Measurements from ENCODE around the gene SNAPC2. TPM values are rescaled to one million over a fixed set of nuclear protein-coding genes. Genes with fewer than 3 reads are reported as not detected.

Gene SNAPC2
- total RNA-seq, 2 donors from 2014 or later = 25.4 to 48.6 TPM

DNA sequence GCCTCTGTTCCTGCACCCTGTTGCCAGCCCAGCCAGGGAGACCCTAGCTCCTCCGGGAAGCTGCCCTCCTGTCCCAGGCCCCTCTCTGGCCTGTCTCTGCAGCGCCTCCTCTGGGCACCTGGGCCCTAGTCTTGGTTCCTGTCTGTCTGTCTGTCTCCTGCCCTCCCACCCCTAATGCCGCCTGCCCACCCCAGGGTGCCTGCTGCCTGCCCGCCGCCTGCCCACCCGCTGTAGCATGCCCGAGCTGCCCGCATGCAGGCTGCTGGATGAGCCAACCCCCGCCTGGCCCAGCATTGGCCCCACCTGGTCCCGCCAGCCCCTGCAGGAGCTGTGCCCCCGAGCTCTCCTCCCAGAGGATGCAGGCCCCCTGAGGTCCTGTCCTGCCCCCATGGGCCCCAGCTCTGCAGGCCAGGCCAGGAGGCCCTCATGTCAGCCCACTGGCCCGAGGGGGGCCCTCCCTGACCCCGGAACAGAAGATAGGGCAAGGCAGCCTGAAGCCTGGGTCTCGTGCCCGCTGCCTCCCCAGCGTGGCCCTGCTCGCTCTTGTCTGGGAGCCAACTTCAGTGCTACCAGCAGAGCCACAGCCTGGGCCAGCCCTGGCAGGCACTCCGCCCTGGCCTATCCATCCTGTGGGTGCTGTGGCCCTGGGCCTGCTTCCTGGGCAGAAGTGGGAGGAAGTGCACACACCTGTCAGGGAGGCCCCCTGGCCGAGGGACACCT lies 11.2 kb upstream of the SNAPC2 start:
- no peaks in the 10 kb centered on the region for H3K27me3 Mint-ChIP-seq
- no peak for ATAC-seq
- H3K4me1 Mint-ChIP-seq (ENCODE audit: low read depth in 2 of 2) = peaks cover 17 to 31% of the 10 kb centered on the region in 2 donors
- no peak overlapping the region for H3K27ac Mint-ChIP-seq
- H3K4me3 Mint-ChIP-seq = no peak overlapping the region
- H3K36me3 Mint-ChIP-seq = no peaks in the 10 kb centered on the region
- H3K9me3 Mint-ChIP-seq = no peaks in the 10 kb centered on the region
- no peak for DNase-seq (ENCODE audit: low spot score)

- no peak overlapping the region for H3K4me3 Mint-ChIP-seq
- no peaks in the 10 kb centered on the region for H3K9me3 Mint-ChIP-seq
- ATAC-seq (no peak), DNase-seq (ENCODE audit: low spot score) (no peak)
- peaks cover 15 to 29% of the 10 kb centered on the region in 2 donors for H3K4me1 Mint-ChIP-seq (ENCODE audit: low read depth in 2 of 2)
- no peaks in the 10 kb centered on the region for H3K36me3 Mint-ChIP-seq
- H3K27ac Mint-ChIP-seq = no peak overlapping the region
- H3K27me3 Mint-ChIP-seq = no peaks in the 10 kb centered on the region
Observed at GRCh38 chr19:7909471-7910067, 10.6 kb upstream of the SNAPC2 start.

DNA sequence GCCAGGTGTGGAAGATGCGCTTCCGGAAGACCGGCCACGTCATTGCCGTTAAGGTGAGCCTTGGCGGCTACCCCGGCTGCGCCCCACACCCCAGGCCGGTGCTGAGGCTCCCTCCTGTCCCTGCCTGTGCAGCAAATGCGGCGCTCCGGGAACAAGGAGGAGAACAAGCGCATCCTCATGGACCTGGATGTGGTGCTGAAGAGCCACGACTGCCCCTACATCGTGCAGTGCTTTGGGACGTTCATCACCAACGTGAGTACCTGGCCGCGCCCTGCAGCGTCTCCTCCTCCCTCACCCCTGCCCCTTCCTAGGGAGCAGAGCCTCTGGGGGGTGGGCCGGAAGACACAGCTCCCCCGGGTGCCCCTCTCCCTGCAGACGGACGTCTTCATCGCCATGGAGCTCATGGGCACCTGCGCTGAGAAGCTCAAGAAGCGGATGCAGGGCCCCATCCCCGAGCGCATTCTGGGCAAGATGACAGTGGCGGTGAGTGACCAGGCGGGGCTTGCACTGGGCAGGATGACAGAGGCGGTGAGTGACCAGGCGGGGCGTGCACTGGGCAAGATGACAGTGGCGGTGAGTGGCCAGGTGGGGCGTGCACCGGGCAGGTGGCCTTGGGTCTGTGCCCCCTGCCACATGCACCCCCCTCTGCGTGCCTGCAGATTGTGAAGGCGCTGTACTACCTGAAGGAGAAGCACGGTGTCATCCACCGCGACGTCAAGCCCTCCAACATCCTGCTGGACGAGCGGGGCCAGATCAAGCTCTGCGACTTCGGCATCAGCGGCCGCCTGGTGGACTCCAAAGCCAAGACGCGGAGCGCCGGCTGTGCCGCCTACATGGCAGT lies 9.6 kb upstream of the SNAPC2 start:
- Mint-ChIP-seq H3K9me3 (no peaks in the 10 kb centered on the region), H3K27me3 (no peaks in the 10 kb centered on the region), H3K27ac (no peak overlapping the region), H3K36me3 (no peaks in the 10 kb centered on the region), H3K4me1 (ENCODE audit: low read depth in 2 of 2) (peaks cover 5 to 23% of the 10 kb centered on the region in 2 donors), H3K4me3 (no peak overlapping the region)
- ATAC-seq (no peak), DNase-seq (ENCODE audit: low spot score) (no peak)

DNA sequence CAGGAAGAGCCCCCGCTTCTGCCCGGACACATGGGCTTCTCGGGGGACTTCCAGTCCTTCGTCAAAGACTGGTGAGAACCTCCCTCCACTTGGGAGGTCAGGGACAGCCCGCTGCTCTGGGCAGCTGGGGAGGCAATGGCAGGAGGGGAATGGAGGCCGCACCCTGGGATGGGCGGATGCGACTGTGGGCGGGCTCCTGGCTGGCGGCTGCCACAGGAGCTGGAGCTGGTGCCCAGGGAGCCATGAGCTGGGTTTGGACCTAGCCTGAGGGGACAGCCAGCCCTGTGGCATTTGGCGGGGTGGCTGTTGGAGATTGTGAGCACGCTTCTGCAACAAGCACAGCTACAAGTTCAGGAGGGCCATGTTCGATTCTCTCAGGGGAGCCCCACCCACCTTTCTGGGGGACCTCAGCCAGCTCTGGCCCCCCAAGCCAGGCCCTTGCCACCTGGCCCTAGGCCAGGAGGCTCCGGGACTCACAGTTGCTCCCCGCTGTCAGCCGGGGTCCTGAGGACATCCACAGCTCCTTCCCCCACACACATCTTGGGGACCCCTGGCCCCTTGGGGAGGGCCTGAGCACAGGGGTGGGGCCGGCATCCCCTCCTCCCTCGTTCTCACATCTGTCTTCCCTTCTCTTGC lies 8.5 kb upstream of the SNAPC2 start:
- no peak for DNase-seq (ENCODE audit: low spot score)
- H3K9me3 Mint-ChIP-seq = no peaks in the 10 kb centered on the region
- ATAC-seq = no peak
- H3K4me1 Mint-ChIP-seq (ENCODE audit: low read depth in 2 of 2) = peaks cover 0 to 17% of the 10 kb centered on the region in 2 donors
- H3K4me3 Mint-ChIP-seq = no peak overlapping the region
- H3K36me3 Mint-ChIP-seq = no peaks in the 10 kb centered on the region
- H3K27ac Mint-ChIP-seq = no peak overlapping the region
- H3K27me3 Mint-ChIP-seq = no peaks in the 10 kb centered on the region

- DNase-seq (ENCODE audit: low spot score) (no peak), ATAC-seq (no peak)
- H3K4me3 Mint-ChIP-seq = no peak overlapping the region
- no peaks in the 10 kb centered on the region for H3K27me3 Mint-ChIP-seq
- H3K4me1 Mint-ChIP-seq (ENCODE audit: low read depth in 2 of 2) = peaks cover 0 to 14% of the 10 kb centered on the region in 2 donors
- H3K27ac Mint-ChIP-seq = no peak overlapping the region
- H3K36me3 Mint-ChIP-seq = no peaks in the 10 kb centered on the region
- H3K9me3 Mint-ChIP-seq = no peaks in the 10 kb centered on the region
Observed at GRCh38 chr19:7912144-7912696, 7.9 kb upstream of the SNAPC2 start.

- Mint-ChIP-seq H3K4me1 (ENCODE audit: low read depth in 2 of 2) (peaks cover 2 to 9% of the 10 kb centered on the region in 2 donors), H3K4me3 (no peak overlapping the region), H3K9me3 (no peaks in the 10 kb centered on the region), H3K27me3 (peaks cover 0 to 2% of the 10 kb centered on the region in 2 donors), H3K27ac (no peak overlapping the region), H3K36me3 (no peaks in the 10 kb centered on the region)
- DNase-seq (ENCODE audit: low spot score) (no peak), ATAC-seq (no peak)
Observed at GRCh38 chr19:7912697-7913564, 7.2 kb upstream of the SNAPC2 start.

- Mint-ChIP-seq H3K36me3 (no peaks in the 10 kb centered on the region), H3K4me3 (no peak overlapping the region), H3K4me1 (ENCODE audit: low read depth in 2 of 2) (peaks cover 6 to 11% of the 10 kb centered on the region in 2 donors), H3K9me3 (no peaks in the 10 kb centered on the region), H3K27ac (no peak overlapping the region), H3K27me3 (peaks cover 0 to 3% of the 10 kb centered on the region in 2 donors)
- no peak for DNase-seq (ENCODE audit: low spot score)
- no peak for ATAC-seq
Observed at GRCh38 chr19:7913652-7914051, 6.5 kb upstream of the SNAPC2 start.

- Mint-ChIP-seq H3K36me3 (no peaks in the 10 kb centered on the region), H3K4me1 (ENCODE audit: low read depth in 2 of 2) (peaks cover 6 to 11% of the 10 kb centered on the region in 2 donors), H3K27me3 (peaks cover 0 to 3% of the 10 kb centered on the region in 2 donors), H3K4me3 (no peak overlapping the region), H3K9me3 (no peaks in the 10 kb centered on the region), H3K27ac (no peak overlapping the region)
- ATAC-seq = no peak
- no peak for DNase-seq (ENCODE audit: low spot score)
Observed at GRCh38 chr19:7914099-7914498, 6.0 kb upstream of the SNAPC2 start.

- Mint-ChIP-seq H3K4me3 (peak within 1 kb of the TSS; percentile 72), H3K27me3 (peaks cover 2 to 4% of the 10 kb centered on the region in 2 donors), H3K27ac (no peak within 1 kb of the TSS), H3K4me1 (ENCODE audit: low read depth in 2 of 2) (peaks cover 8 to 12% of the 10 kb centered on the region in 2 donors), H3K9me3 (no peaks in the 10 kb centered on the region), H3K36me3 (no peaks in the 10 kb centered on the region)
- no peak for DNase-seq (ENCODE audit: low spot score)
- ATAC-seq = no peak
Observed at GRCh38 chr19:7914598-7915045, 5.5 kb upstream of the SNAPC2 start, which contains the start of gene TGFBR3L. Gene TGFBR3L, plus strand, starts transcription at chr19:7914830.

GRCh38 chr19:7915250-7916102 lies 4.7 kb upstream of the SNAPC2 start:
- H3K27me3 Mint-ChIP-seq = peaks cover 6 to 7% of the 10 kb centered on the region in 2 donors
- H3K27ac Mint-ChIP-seq = no peak overlapping the region
- no peaks in the 10 kb centered on the region for H3K9me3 Mint-ChIP-seq
- no peak for DNase-seq (ENCODE audit: low spot score)
- H3K4me3 Mint-ChIP-seq = peak overlapping the region; percentile 72
- H3K36me3 Mint-ChIP-seq = no peaks in the 10 kb centered on the region
- ATAC-seq = no peak
- peaks cover 14 to 18% of the 10 kb centered on the region in 2 donors for H3K4me1 Mint-ChIP-seq (ENCODE audit: low read depth in 2 of 2)

GRCh38 chr19:7916103-7916954 lies 3.8 kb upstream of the SNAPC2 start:
- peaks cover 6 to 7% of the 10 kb centered on the region in 2 donors for H3K27me3 Mint-ChIP-seq
- peak in 1 of 2 donors; percentile 2 for ATAC-seq
- H3K4me1 Mint-ChIP-seq (ENCODE audit: low read depth in 2 of 2) = peaks cover 14 to 21% of the 10 kb centered on the region in 2 donors
- H3K27ac Mint-ChIP-seq = no peak overlapping the region
- DNase-seq (ENCODE audit: low spot score) = no peak
- H3K4me3 Mint-ChIP-seq = peak overlapping the region; percentile 72
- no peaks in the 10 kb centered on the region for H3K36me3 Mint-ChIP-seq
- H3K9me3 Mint-ChIP-seq = no peaks in the 10 kb centered on the region

Measured in natural killer cell treated with Interleukin-12 subunit alpha and Interleukin-12 subunit beta and Interleukin-15 and Interleukin-18, amount 100 ng/mL, for 72 hours (primary cell).